Peyer's patch (tissue), 4 donors: ENCODE results near the gene TTLL5. TPM values are rescaled to one million over a fixed set of nuclear protein-coding genes. Genes with fewer than 3 reads are reported as not detected.

Experiments
- DNase-seq, 3 donors: peaks; one replicate each; pipeline ENCODE4 v3.0.0-alpha.2; 2017 to 2019
- H3K27ac ChIP-seq, 4 donors: fragments of 200-600 bp; sonication (generic); one replicate each; pipeline ENCODE4 v1.5.1; 2016 to 2019
- H3K27me3 ChIP-seq, 2 donors: fragments of 200-600 bp; sonication (generic); one replicate each; pipeline ENCODE4 v1.5.1; 2019
- H3K36me3 ChIP-seq, 3 donors: fragments of 200-600 bp; sonication (generic); one replicate each; pipeline ENCODE4 v1.5.1; 2016 to 2019
- H3K4me1 ChIP-seq, 4 donors: fragments of 200-600 bp; sonication (generic); one replicate each; pipeline ENCODE4 v1.5.1; 2016 to 2019
- H3K4me3 ChIP-seq, 4 donors: fragments of 200-600 bp; sonication (generic); 1 replicate in 3 of 4; 2 replicates in 1 of 4; pipeline ENCODE4 v1.5.1; 2016 to 2019; ENCODE audit warnings: mild to moderate bottlenecking in 1 of 4
- H3K9me3 ChIP-seq, 4 donors: fragments of 200-600 bp; sonication (generic); one replicate each; pipeline ENCODE4 v1.5.1; 2016 to 2019; ENCODE audit warnings: mild to moderate bottlenecking in 1 of 4
- CTCF ChIP-seq, 6 experiments: fragments of 450-650 bp in 4 of 6; fragments of 200-600 bp in 2 of 6; sonication (generic) in 1 of 6; IDR thresholded peaks; one replicate each; pipeline ENCODE4 v1.5.1; 2017 to 2019; ENCODE audit warnings: antibody characterized with exemption in 6 of 6, mild to moderate bottlenecking in 3 of 6, moderate library complexity in 1 of 6
- POLR2A ChIP-seq, 2 donors: fragments of 450-650 bp; IDR thresholded peaks; one replicate each; pipeline ENCODE4 v1.5.1; 2017; ENCODE audit warnings: antibody characterized with exemption in 2 of 2, mild to moderate bottlenecking in 2 of 2, moderate library complexity in 2 of 2
- total RNA-seq, 4 donors: library from RNA; depleted of rRNA; stranded (reverse); fragments of >200 nt; gene quantifications; one replicate each; pipeline ENCODE4 v1.1.0, GENCODE V29; 2016

TTLL5 gene
- total RNA-seq, 4 donors from 2014 or later: 33.6 to 82.5 (median 46.4) TPM

- Histone ChIP-seq H3K27ac (no peak overlapping the region), H3K4me1 (no peaks in the 10 kb centered on the region), H3K36me3 (peaks cover 0 to 2% (median 0%) of the 10 kb centered on the region in 3 donors), H3K4me3 (no peak overlapping the region), H3K9me3 (no peaks in the 10 kb centered on the region), H3K27me3 (no peaks in the 10 kb centered on the region)
- no peak for TF ChIP-seq POLR2A (IDR thresholded peaks at IDR 0.05)
- no peak for TF ChIP-seq CTCF (IDR thresholded peaks at IDR 0.05)
- no peak for DNase-seq
Observed at GRCh38 chr14:75717729-75718128, 56.7 kb downstream of the TTLL5 start.

- H3K27ac ChIP-seq: no peak overlapping the region
- peaks cover 0 to 6% (median 0%) of the 10 kb centered on the region in 3 donors for H3K36me3 ChIP-seq
- no peak for DNase-seq
- H3K4me3 ChIP-seq: no peak overlapping the region
- H3K4me1 ChIP-seq: no peaks in the 10 kb centered on the region
- no peaks in the 10 kb centered on the region for H3K27me3 ChIP-seq
- TF ChIP-seq CTCF (IDR thresholded peaks at IDR 0.05) (no peak), POLR2A (IDR thresholded peaks at IDR 0.05) (no peak)
- H3K9me3 ChIP-seq: no peaks in the 10 kb centered on the region
Observed at GRCh38 chr14:75718199-75718598, 57.2 kb downstream of the TTLL5 start.

GRCh38 chr14:75720116-75720515, 59.1 kb downstream of the TTLL5 start:
- DNase-seq: no peak
- Histone ChIP-seq H3K4me1 (no peaks in the 10 kb centered on the region), H3K4me3 (no peak overlapping the region), H3K27ac (peak overlapping the region in 1 of 4 donors; percentile 28), H3K9me3 (no peaks in the 10 kb centered on the region), H3K27me3 (no peaks in the 10 kb centered on the region), H3K36me3 (peaks cover 0 to 7% (median 0%) of the 10 kb centered on the region in 3 donors)
- TF ChIP-seq POLR2A (IDR thresholded peaks at IDR 0.05): no peak
- no peak for TF ChIP-seq CTCF (IDR thresholded peaks at IDR 0.05)

GRCh38 chr14:75720842-75721498, 59.9 kb downstream of the TTLL5 start:
- Histone ChIP-seq H3K4me3 (no peak overlapping the region), H3K27ac (peak overlapping the region in 1 of 4 donors; percentile 28), H3K36me3 (peaks cover 0 to 7% (median 0%) of the 10 kb centered on the region in 3 donors), H3K4me1 (no peaks in the 10 kb centered on the region), H3K27me3 (no peaks in the 10 kb centered on the region), H3K9me3 (no peaks in the 10 kb centered on the region)
- no peak for DNase-seq
- TF ChIP-seq POLR2A (IDR thresholded peaks at IDR 0.05) (no peak), CTCF (IDR thresholded peaks at IDR 0.05) (no peak)

GRCh38 chr14:75723716-75724115, 62.7 kb downstream of the TTLL5 start:
- Histone ChIP-seq H3K9me3 (no peaks in the 10 kb centered on the region), H3K27ac (no peak overlapping the region), H3K4me1 (no peaks in the 10 kb centered on the region), H3K27me3 (no peaks in the 10 kb centered on the region), H3K36me3 (peaks cover 0 to 7% (median 0%) of the 10 kb centered on the region in 3 donors), H3K4me3 (no peak overlapping the region)
- TF ChIP-seq CTCF (IDR thresholded peaks at IDR 0.05) (no peak), POLR2A (IDR thresholded peaks at IDR 0.05) (no peak)
- no peak for DNase-seq
